Stimulated activated memory B cell treated with anti-CD40 and anti-IgM and Interleukin-4, amounts not matched to agents 10 μg/mL and 1 μg/mL and 100 μg/mL, for 72 hours (primary cell): ENCODE data around the gene TMEM209.
A peak's percentile ranks its signal among the peaks of the same experiment; 100 is the strongest.
"Not testable (repeated sequence)": the region's sequence is repeated elsewhere in the genome, so short reads cannot be mapped to it uniquely, and the experiment has no call there.

Experiments
- ATAC-seq: fragments of 150-1000 bp; cut with Tn5 transposase; 2 replicates; pipeline ENCODE4 v1.10.0; 2021
- H3K27ac Mint-ChIP-seq: one replicate; pipeline ENCODE4 v1.8.0; 2022; ENCODE audit warnings: mild to moderate bottlenecking, mixed read lengths
- H3K27me3 Mint-ChIP-seq: one replicate; pipeline ENCODE4 v1.8.0; 2022; ENCODE audit warnings: mixed read lengths
- H3K36me3 Mint-ChIP-seq: one replicate; pipeline ENCODE4 v1.8.0; 2022; ENCODE audit warnings: mixed read lengths
- H3K4me1 Mint-ChIP-seq: one replicate; pipeline ENCODE4 v1.8.0; 2022; ENCODE audit warnings: mixed read lengths
- H3K4me3 Mint-ChIP-seq: one replicate; pipeline ENCODE4 v1.8.0; 2022; ENCODE audit warnings: mild to moderate bottlenecking, moderate library complexity, mixed read lengths
- H3K9me3 Mint-ChIP-seq: one replicate; pipeline ENCODE4 v1.8.0; 2022; ENCODE audit warnings: mixed read lengths

Gene TMEM209

DNA sequence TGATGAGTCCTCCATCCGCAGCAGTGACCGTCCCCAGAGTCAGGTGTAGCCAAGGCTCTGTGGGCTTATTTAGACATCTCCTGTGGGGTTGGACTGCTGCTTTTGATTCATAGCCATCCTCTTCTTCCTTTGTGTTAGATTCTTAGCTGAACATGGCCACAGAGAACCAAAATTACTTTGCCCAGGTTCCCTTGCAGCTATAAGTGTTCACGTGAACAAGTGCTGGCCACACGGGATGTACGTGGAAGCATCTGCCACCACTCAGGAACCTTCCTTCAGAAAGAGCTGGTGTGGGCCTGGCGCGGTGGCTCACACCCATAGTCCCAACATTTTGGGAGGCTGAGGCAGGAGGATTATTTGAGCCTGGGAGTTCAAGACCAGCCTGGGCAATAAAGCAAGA, 49.1 kb downstream of the TMEM209 start:
- no peaks in the 10 kb centered on the region for H3K27me3 Mint-ChIP-seq
- ATAC-seq, result no peak
- peaks cover 4% of the 10 kb centered on the region for H3K4me1 Mint-ChIP-seq
- H3K27ac Mint-ChIP-seq, result no peak overlapping the region
- H3K4me3 Mint-ChIP-seq, result no peak overlapping the region
- peaks cover 2% of the 10 kb centered on the region for H3K9me3 Mint-ChIP-seq
- H3K36me3 Mint-ChIP-seq, result peaks cover 38% of the 10 kb centered on the region

DNA sequence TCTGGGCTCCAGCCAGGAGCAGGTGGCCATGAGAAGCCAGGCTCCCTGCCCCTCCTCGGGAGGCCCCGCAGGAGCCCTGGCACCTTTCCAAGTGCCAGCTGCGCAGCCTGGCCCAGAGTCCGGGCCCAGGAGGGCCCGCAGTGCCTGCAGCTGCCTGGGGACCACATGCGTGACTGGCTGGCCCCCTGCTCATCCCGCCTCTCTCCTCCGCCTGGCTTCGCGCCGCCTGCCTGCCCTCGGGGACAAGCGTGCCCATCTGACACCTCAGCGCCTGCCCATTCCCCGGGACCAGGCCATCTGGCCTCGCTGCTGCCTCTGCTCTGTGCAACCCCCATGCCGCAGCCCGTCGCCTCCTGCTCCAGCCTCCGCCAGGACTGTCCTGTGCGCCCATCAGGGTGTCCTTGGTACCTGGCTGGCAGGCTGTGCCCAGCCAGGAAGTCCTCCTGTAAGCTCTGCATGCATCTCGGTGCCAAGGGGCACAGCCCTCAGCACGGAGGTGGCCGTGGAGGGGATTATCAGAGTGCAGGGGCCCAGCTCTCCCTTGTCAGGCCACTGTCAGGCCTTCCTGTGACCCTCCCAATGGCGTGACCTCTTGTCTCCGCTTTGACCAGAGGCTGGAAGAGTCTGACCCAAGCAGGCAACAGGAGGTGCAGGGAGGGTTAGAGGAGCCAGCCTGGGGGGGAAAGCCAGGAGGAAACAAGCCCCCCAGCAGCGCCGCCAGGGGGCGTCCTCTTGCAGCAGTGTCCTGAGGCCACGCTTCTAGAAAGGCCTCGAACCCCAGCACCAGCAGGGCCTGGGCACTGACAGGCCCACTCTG, 50.5 kb downstream of the TMEM209 start:
- Mint-ChIP-seq H3K27me3 (no peaks in the 10 kb centered on the region), H3K4me1 (peaks cover 14% of the 10 kb centered on the region), H3K4me3 (no peak overlapping the region), H3K9me3 (peaks cover 2% of the 10 kb centered on the region), H3K36me3 (peaks cover 24% of the 10 kb centered on the region), H3K27ac (no peak overlapping the region)
- no peak for ATAC-seq

DNA sequence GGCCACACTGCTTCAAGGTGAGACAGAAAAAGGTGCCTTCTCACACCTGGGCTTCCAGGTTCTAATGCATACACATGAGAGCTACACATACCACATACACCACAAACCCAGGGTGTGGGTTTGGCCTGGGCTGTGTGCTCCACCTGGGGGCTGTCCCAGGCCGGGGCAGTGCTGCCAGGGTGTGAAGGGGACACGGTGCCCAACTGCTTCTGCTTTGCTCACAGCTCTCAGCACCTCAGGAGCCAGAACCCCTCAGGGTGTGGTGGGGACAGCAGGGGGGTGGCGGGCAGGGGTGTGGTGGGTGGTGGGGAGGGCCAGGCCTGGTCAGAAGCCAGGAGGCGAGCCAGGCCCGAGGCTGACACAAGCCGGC, 51.1 kb downstream of the TMEM209 start:
- H3K9me3 Mint-ChIP-seq, result peaks cover 2% of the 10 kb centered on the region

DNA sequence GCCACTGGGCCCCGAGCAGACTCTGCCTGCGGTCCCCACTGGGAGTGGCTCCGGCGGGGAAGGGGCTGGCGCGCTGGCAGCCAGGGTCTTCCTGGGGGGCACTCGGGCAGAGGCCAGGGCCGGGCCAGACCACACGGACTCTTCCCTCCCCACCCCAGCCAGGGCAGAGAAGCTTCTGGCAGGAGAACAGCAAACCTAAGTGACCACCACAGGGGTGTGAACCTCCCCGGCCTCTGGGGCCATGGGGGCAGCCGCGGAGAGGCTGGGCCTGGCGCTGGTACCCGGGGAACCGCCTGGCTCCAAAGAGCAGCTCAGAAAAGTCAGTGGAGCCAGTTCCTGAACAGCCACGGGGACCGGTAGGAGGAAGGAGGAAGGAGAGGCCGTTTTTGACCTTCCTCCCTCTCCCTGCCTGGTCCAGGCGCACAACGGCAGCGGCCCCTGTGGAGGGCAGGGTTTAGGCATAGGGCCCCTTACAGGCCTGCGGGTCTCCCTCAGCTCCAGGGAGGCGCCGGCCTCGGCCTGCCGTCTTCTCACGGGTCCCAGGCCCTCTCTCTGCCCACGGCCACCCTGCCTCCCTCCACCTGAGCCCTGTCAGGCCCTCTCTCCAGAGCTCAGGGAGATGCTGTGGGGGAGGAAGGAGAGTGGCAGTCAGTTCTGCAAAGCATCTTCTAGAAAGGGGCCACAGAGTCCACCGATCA, 51.8 kb downstream of the TMEM209 start:
- peaks cover 20% of the 10 kb centered on the region for H3K4me1 Mint-ChIP-seq
- no peak for ATAC-seq
- peaks cover 2% of the 10 kb centered on the region for H3K9me3 Mint-ChIP-seq
- peaks cover 13% of the 10 kb centered on the region for H3K36me3 Mint-ChIP-seq
- H3K27me3 Mint-ChIP-seq, result no peaks in the 10 kb centered on the region
- no peak overlapping the region for H3K27ac Mint-ChIP-seq
- no peak overlapping the region for H3K4me3 Mint-ChIP-seq

More for the DNA sequence above, 51.1 kb downstream of the TMEM209 start:
- Mint-ChIP-seq H3K36me3 (peaks cover 18% of the 10 kb centered on the region), H3K4me3 (no peak overlapping the region), H3K4me1 (peaks cover 20% of the 10 kb centered on the region), H3K27me3 (no peaks in the 10 kb centered on the region), H3K27ac (no peak overlapping the region)
- no peak for ATAC-seq

DNA sequence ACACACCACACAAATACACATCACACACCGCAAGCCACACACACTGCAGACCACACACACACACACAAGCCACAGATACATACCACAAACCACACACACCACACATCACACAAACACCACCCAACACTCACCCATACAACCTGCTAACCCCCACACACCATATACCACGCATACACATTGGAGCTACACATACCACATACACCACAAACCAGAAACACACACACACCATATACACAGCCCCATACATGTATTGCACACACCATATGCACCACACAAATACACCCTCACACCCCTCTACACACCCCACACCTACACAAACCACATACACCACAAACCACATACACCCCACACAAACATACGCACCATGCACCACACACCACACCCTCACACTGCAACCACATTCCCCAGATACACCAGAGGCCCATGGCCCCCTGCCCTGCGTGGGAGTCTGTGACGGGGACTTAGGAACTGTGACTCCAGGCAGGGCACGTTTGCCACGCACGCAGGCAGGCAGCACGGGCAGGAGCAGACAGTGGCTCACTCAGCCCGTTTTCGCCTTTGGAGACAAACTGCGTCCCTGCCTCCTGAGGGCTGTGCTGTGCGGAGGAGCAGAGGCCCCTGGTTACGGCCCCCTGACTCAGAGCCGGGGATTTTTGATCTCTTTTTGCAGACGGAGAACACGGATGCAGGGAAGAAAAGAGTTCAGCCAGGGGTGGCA, 52.6 kb downstream of the TMEM209 start:
- Mint-ChIP-seq H3K4me3 (no peak overlapping the region), H3K36me3 (peaks cover 6% of the 10 kb centered on the region), H3K27ac (no peak overlapping the region), H3K4me1 (peaks cover 20% of the 10 kb centered on the region), H3K9me3 (peaks cover 2% of the 10 kb centered on the region), H3K27me3 (no peaks in the 10 kb centered on the region)
- no peak for ATAC-seq

- H3K27me3 Mint-ChIP-seq, result no peaks in the 10 kb centered on the region
- peaks cover 20% of the 10 kb centered on the region for H3K4me1 Mint-ChIP-seq
- no peak for ATAC-seq
- H3K36me3 Mint-ChIP-seq, result no peaks in the 10 kb centered on the region
- no peak overlapping the region for H3K4me3 Mint-ChIP-seq
- H3K9me3 Mint-ChIP-seq, result no peaks in the 10 kb centered on the region
- H3K27ac Mint-ChIP-seq, result no peak overlapping the region
Measured at GRCh38 chr7:130151591-130152492, 53.4 kb downstream of the TMEM209 start.

GRCh38 chr7:130150587-130150986, 54.6 kb downstream of the TMEM209 start:
- Mint-ChIP-seq H3K4me3 (no peak overlapping the region), H3K27me3 (no peaks in the 10 kb centered on the region), H3K36me3 (no peaks in the 10 kb centered on the region), H3K9me3 (no peaks in the 10 kb centered on the region), H3K4me1 (peaks cover 20% of the 10 kb centered on the region), H3K27ac (peak overlapping the region; percentile 83)
- peak; percentile 64 for ATAC-seq

DNA sequence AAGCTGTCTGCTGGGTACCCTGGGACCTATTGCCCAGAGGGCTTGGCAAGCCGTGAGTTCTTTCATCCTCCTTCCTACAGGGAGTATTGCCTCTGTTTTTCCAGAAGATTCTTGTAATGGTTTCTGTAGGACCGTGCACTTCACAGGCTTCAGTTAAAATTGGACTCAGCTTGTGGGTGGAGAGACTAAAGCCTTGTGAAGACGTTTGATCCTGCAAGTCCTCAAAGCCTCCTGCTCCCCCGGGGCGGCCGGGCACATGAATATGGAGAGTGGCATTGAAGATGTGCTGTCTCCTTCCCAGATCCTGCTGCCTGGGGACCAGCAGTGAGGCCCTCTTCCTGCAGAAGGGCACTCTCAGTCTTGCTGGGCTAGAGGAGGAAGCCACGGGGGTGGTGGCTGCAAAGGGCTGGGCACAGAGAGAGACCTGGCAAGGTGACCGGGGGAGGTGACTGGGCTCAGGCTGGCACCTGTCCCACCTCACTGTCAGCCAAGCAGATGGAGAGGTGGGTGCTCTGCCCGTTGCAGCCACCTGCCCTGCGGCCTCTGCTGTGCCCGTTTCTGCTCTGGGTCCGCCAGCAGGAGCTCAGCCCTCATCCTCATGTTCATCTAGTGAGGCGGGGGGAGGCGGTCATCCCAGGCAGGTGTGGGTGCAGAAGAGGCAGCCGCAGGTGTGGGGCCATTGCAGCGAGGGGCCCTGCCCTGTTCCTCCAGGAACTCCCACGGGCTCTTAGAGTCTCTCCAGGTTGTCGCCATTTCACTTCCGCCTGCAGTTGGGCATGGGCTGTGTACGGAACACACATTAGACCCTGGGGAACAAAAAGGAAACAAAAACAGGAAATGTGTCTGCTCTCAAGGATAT, 55.7 kb downstream of the TMEM209 start:
- peak overlapping the region; percentile 83 for H3K27ac Mint-ChIP-seq
- no peaks in the 10 kb centered on the region for H3K27me3 Mint-ChIP-seq
- H3K36me3 Mint-ChIP-seq, result no peaks in the 10 kb centered on the region
- H3K4me3 Mint-ChIP-seq, result peak overlapping the region; percentile 54
- H3K9me3 Mint-ChIP-seq, result no peaks in the 10 kb centered on the region
- peak; percentile 78 for ATAC-seq
- H3K4me1 Mint-ChIP-seq, result peaks cover 20% of the 10 kb centered on the region

- Mint-ChIP-seq H3K4me3 (no peak overlapping the region), H3K9me3 (no peaks in the 10 kb centered on the region), H3K27me3 (no peaks in the 10 kb centered on the region), H3K27ac (peak overlapping the region; percentile 61), H3K4me1 (peaks cover 16% of the 10 kb centered on the region), H3K36me3 (no peaks in the 10 kb centered on the region)
- ATAC-seq, result no peak
Measured at GRCh38 chr7:130148561-130148960, 56.6 kb downstream of the TMEM209 start.

DNA sequence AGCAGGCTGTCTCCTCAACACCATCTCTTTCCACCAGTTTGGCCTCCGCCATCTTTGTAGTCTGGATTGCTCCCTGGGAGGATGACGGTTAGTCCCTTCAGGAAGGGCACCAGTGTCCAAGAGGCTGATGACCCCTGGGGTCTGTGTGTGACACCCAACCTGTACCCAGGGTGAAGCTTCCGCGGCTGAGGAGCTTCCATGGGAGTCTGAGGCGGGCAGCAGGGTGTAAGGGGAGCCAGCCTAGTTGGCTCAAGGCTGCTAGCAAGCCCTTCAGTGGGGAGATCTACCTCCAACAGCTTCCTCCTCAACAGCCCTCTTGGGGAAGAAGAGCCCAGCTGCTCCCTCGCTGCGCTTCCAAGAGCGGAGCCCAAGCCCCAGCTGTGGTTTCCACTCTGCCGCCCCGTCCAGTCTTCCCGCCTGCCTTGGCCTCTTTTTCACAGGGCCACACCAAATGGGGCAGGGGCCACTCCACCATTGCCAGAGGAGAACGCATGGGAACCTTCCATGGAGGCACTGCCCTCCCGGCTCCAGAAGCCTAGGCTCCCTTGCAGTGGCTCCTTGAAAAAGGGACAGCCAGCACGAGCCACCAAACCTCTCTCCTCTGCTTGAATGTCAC, 57.4 kb downstream of the TMEM209 start:
- no peaks in the 10 kb centered on the region for H3K27me3 Mint-ChIP-seq
- peaks cover 24% of the 10 kb centered on the region for H3K4me1 Mint-ChIP-seq
- no peaks in the 10 kb centered on the region for H3K9me3 Mint-ChIP-seq
- peak overlapping the region; percentile 61 for H3K27ac Mint-ChIP-seq
- H3K36me3 Mint-ChIP-seq, result no peaks in the 10 kb centered on the region
- H3K4me3 Mint-ChIP-seq, result no peak overlapping the region
- ATAC-seq, result no peak

DNA sequence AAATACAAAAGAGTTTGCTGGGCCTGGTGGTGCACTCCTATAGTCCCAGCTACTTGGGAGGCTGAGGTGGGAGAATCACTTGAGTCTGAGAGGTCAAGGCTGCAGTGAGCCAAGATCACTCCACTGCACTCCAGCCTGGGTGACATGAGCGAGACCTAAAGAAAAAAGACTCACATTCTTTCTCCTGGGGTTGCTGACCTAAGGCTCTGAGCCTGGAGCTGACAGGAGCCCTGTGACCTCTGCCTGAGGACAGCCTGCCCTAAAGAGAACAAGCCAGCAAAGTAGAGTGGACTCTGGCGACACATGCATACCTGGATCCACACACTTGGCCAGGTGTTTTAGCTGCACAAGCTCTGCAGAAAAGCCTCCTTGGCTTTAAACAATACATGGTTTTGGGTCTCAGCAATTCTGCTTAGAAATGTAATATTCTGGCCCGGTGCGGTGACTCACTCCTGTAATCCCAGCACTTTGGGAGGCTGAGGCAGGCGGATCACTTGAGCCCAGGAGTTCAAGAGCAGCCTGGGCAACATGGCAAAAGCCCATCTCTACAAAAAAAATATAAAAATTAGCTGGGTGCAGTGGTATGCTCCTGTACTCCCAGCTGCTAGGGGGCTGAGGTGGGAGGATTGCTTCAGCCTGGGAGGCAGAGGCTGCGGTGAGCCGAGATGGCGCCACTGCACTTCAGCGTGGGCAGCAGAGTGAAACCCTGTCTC, 58.4 kb downstream of the TMEM209 start:
- H3K27me3 Mint-ChIP-seq, result no peaks in the 10 kb centered on the region
- H3K4me3 Mint-ChIP-seq, result no peak overlapping the region
- H3K36me3 Mint-ChIP-seq, result no peaks in the 10 kb centered on the region
- peak overlapping the region; percentile 44 for H3K27ac Mint-ChIP-seq
- ATAC-seq, result no peak
- H3K4me1 Mint-ChIP-seq, result peaks cover 32% of the 10 kb centered on the region
- H3K9me3 Mint-ChIP-seq, result no peaks in the 10 kb centered on the region

DNA sequence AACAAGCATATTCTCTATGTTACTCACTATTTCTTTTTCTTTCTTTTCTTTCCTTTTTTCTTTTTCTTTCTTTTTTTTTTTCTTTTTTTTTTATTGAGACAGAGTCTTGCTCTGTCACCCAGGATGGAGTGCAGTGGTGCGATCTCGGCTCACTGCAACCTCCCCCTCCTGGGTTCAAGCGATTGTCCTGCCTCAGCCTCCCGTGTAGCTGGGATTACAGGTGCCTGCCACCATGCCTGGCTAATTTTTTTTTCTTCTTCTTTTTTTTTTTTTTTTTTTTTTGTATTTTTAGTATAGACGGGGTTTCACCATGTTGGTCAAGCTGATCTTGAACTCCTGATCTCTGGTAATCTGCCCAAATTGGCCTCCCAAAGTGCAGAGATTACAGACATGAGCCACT, 59.1 kb downstream of the TMEM209 start:
- H3K36me3 Mint-ChIP-seq, H3K4me3 Mint-ChIP-seq, ATAC-seq, H3K27me3 Mint-ChIP-seq, H3K9me3 Mint-ChIP-seq: not testable (repeated sequence)
- Mint-ChIP-seq H3K4me1 (peaks cover 39% of the 10 kb centered on the region), H3K27ac (peak overlapping the region; percentile 44)

DNA sequence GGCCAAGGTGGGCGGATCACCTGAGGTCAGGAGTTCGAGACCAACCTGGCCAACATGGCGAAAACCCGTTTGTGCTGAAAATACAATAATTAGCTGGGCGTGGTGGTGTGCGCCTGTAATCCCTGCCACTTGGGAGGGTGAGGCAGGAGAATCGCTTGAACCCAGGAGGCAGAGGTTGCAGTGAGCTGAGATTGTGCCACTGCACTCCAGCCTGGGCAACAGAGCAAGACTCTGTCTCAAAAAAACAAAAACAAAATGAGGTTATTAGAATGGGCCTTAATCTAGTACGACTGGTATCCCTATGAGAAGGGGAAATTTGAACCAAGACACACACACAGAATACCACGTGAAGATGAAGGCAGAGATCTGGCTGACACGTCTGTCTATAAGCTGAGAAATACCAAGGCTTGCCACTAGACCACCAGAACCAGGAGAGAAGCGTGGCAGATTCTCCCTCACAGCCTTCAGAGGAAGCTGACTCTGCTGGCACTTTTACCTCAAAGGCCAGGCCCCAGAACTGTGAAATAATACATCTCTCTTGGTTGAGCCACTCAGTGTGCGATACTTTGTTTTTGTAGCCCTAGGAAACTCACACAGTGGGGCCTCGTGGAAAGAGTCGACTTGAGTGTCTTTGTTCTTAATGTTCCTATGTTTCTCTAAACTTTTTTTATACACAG, 59.6 kb downstream of the TMEM209 start:
- ATAC-seq, result no peak
- no peaks in the 10 kb centered on the region for H3K9me3 Mint-ChIP-seq
- no peaks in the 10 kb centered on the region for H3K36me3 Mint-ChIP-seq
- no peak overlapping the region for H3K27ac Mint-ChIP-seq
- H3K4me3 Mint-ChIP-seq, result no peak overlapping the region
- no peaks in the 10 kb centered on the region for H3K27me3 Mint-ChIP-seq
- H3K4me1 Mint-ChIP-seq, result peaks cover 42% of the 10 kb centered on the region
